GM23338 (cell line): ENCODE data around the gene KRTAP17-1. TPM values are rescaled to one million over a fixed set of nuclear protein-coding genes. Genes with fewer than 3 reads are reported as not detected.

ENCODE experiments used
- ATAC-seq: fragments of 200-7000 bp; cut with Tn5 transposase; 3 replicates; pipeline ENCODE4 v1.9.1; 2020
- DNase-seq: peaks from one replicate; pipeline ENCODE4 v3.0.0-alpha.2; 2015; ENCODE audit warnings: low spot score
- H2AFZ ChIP-seq: fragments of 200-600 bp; sonication (generic); 2 replicates; pipeline ENCODE4 v1.8.0; 2016; ENCODE audit warnings: antibody characterized with exemption, mild to moderate bottlenecking, moderate library complexity
- H3F3A ChIP-seq: fragments of 200-600 bp; sonication (generic); replicated peaks from 2 replicates; pipeline ENCODE4 v1.8.0; 2017; ENCODE audit warnings: antibody characterized with exemption, mixed run types, low read depth
- H3K27ac ChIP-seq: fragments of 200-600 bp; sonication (generic); 2 replicates; pipeline ENCODE4 v1.6.1; 2016; ENCODE audit warnings: low read depth
- H3K27me3 ChIP-seq: fragments of 200-600 bp; sonication (generic); 2 replicates; pipeline ENCODE4 v1.8.0; 2016; ENCODE audit warnings: mild to moderate bottlenecking, mixed run types, moderate library complexity; ENCODE audit not compliant: insufficient read depth
- H3K36me3 ChIP-seq: fragments of 200-600 bp; sonication (generic); 2 replicates; pipeline ENCODE4 v1.8.0; 2016; ENCODE audit warnings: mild to moderate bottlenecking; ENCODE audit not compliant: insufficient read depth
- H3K4me1 ChIP-seq: fragments of 200-600 bp; sonication (generic); 2 replicates; pipeline ENCODE4 v1.8.0; 2016; ENCODE audit warnings: mild to moderate bottlenecking, moderate library complexity; ENCODE audit not compliant: insufficient read depth
- H3K4me2 ChIP-seq: fragments of 200-600 bp; sonication (generic); 2 replicates; pipeline ENCODE4 v1.7.1; 2017; ENCODE audit warnings: mixed run types
- H3K4me3 ChIP-seq: fragments of 200-600 bp; sonication (generic); 2 replicates; pipeline ENCODE4 v1.6.1; 2016; ENCODE audit warnings: mixed run types
- H3K79me2 ChIP-seq: fragments of 200-600 bp; sonication (generic); replicated peaks from 2 replicates; pipeline ENCODE4 v1.8.0; 2017; ENCODE audit warnings: mild to moderate bottlenecking; ENCODE audit not compliant: insufficient read depth
- H3K9me2 ChIP-seq: fragments of 200-600 bp; sonication (generic); 2 replicates; pipeline ENCODE4 v1.8.0; 2017; ENCODE audit not compliant: insufficient read depth
- H4K20me1 ChIP-seq: fragments of 200-600 bp; sonication (generic); replicated peaks from 2 replicates; pipeline ENCODE4 v1.8.0; 2017; ENCODE audit warnings: mild to moderate bottlenecking; ENCODE audit not compliant: insufficient read depth
- H3K27ac Mint-ChIP-seq: 2 replicates; pipeline ENCODE4 v1.8.0; 2020; ENCODE audit warnings: inconsistent platforms, mild to moderate bottlenecking, moderate library complexity, mixed read lengths
- H3K27me3 Mint-ChIP-seq: 3 replicates; pipeline ENCODE4 v1.8.0; 2022; ENCODE audit warnings: low read depth, mild to moderate bottlenecking, moderate library complexity, mixed read lengths, inconsistent platforms; ENCODE audit not compliant: insufficient read depth, poor library complexity
- H3K36me3 Mint-ChIP-seq: 3 replicates; pipeline ENCODE4 v1.8.0; 2021; ENCODE audit warnings: low read depth, mild to moderate bottlenecking, inconsistent platforms, moderate library complexity, mixed read lengths
- H3K4me1 Mint-ChIP-seq: 3 replicates; pipeline ENCODE4 v1.8.0; 2020; ENCODE audit warnings: mild to moderate bottlenecking, inconsistent platforms, mixed read lengths
- H3K4me3 Mint-ChIP-seq: 3 replicates; pipeline ENCODE4 v1.8.0; 2021; ENCODE audit warnings: moderate library complexity, mild to moderate bottlenecking, inconsistent platforms, mixed read lengths
- H3K9me3 Mint-ChIP-seq: 3 replicates; pipeline ENCODE4 v1.8.0; 2020; ENCODE audit warnings: moderate library complexity, mild to moderate bottlenecking, inconsistent platforms, mixed read lengths
- CREB1 ChIP-seq: fragments of 250-450 bp; sonication (Bioruptor Pico); IDR thresholded peaks from 2 replicates; pipeline ENCODE4 v1.5.0; 2020; ENCODE audit warnings: low read depth, mild to moderate bottlenecking, moderate library complexity
- JUNB ChIP-seq: IDR thresholded peaks from one replicate; pipeline ENCODE4 v1.6.1; 2016; ENCODE audit warnings: antibody characterized with exemption; ENCODE audit not compliant: unreplicated experiment
- POLR2AphosphoS5 ChIP-seq: IDR thresholded peaks from 2 replicates; pipeline ENCODE4 v1.6.1; 2016; ENCODE audit warnings: antibody characterized with exemption, low read depth
- STAT1 ChIP-seq: IDR thresholded peaks from one replicate; pipeline ENCODE4 v1.6.1; 2016; ENCODE audit warnings: antibody characterized with exemption; ENCODE audit not compliant: unreplicated experiment
- ZNF114 ChIP-seq: fragments of 250-450 bp; sonication (Bioruptor Pico); IDR thresholded peaks from 2 replicates; pipeline ENCODE4 v1.5.0; 2020; ENCODE audit warnings: mild to moderate bottlenecking, moderate library complexity
- polyA plus RNA-seq: library from polyadenylated mRNA; unstranded; fragments of >200 nt; fragmentation: Nextera tagmentation; extraction: Ambion mirVana; gene quantifications from 2 replicates; pipeline ENCODE4 v1.2.1, GENCODE V29; 2016
- total RNA-seq: library from RNA; depleted of rRNA; stranded (reverse); fragments of >200 nt; shearing (Covaris generic); gene quantifications from 2 replicates; pipeline ENCODE4 v1.2.3, GENCODE V29; 2014
- TF ChIP-seq, protein P1 (sequence below): IDR thresholded peaks from one replicate; pipeline ENCODE4 v1.6.1; 2018; ENCODE audit warnings: antibody characterized with exemption; ENCODE audit not compliant: unreplicated experiment
- TF ChIP-seq, protein P2 (sequence below): fragments of 250-450 bp; sonication (Bioruptor Pico); IDR thresholded peaks from 2 replicates; pipeline ENCODE4 v1.5.0; 2020; ENCODE audit warnings: mild to moderate bottlenecking, moderate library complexity
- TF ChIP-seq, protein P3 (sequence below): IDR thresholded peaks from 2 replicates; pipeline ENCODE4 v1.6.1; 2016; ENCODE audit warnings: antibody characterized with exemption
- TF ChIP-seq, protein P4 (sequence below), 2 experiments: fragments of 200-600 bp in 1 of 2; sonication (generic) in 1 of 2; conservative IDR thresholded peaks; 2 replicates each; pipeline versions ENCODE4 v1.5.1 to v1.6.1; 2016 to 2017; ENCODE audit warnings: antibody characterized with exemption in 2 of 2, low read depth in 2 of 2, mild to moderate bottlenecking in 2 of 2, moderate library complexity in 1 of 2

Gene KRTAP17-1
- total and polyA plus RNA-seq, 2 experiments from 2014 or later, result not detected

DNA sequence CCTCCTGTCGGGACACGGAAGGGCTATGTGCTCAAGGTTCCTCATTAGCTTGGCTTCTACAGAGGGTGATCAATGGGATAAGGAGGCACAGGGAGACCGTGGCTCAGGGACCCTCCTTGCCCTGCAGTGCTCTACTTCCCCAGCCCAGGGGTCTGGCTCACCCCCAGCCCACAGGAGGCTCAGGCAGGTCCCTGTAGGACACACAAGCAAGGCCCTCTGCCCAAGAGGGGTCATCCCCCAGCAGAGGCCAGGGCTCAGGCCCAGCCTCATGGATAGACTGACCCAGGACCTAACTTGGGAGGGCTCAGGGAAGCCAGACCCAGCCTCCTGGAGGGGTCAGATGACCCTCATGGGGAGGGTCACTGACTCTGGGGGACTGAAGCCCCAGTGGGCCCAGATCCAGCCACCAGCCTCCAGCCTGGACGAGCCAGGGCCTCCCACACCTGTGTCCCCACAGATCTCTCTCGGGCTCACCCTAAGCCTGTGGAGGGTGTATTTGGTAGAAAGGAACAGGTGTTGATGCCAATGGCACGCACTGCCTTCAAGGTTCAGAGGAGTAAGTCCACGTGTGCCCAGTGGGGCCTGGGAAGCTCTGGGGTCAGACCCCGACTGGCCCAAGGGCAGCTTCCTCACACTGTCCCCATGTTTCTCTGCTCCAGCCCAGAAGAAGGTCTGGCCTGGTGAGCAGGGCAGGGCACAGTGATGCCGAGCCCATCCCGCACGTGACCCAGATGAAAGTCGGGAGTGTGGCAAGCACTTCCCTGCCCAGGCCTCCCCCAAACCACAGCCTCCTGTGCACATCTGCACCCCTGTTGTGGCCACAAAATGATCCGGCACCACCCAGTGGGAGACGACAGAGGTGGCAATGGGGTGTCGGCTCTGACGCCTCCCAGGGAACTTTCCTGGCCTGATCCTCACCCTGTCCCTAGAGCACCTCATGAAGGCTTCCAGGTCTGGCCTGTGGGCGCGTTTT is 10.9 kb upstream of the KRTAP17-1 start:
- Mint-ChIP-seq H3K27me3 (peaks cover 11% of the 10 kb centered on the region), H3K27ac (no peak overlapping the region), H3K36me3 (no peaks in the 10 kb centered on the region), H3K4me3 (no peak overlapping the region), H3K4me1 (no peaks in the 10 kb centered on the region; the same call in 2 of the 3 replicates), H3K9me3 (no peaks in the 10 kb centered on the region; the same call in 2 of the 3 replicates)
- H3F3A ChIP-seq, result no peaks in the 10 kb centered on the region
- no peaks in the 10 kb centered on the region for H3K9me2 ChIP-seq
- DNase-seq (no peak), ATAC-seq (no peak)
- no peaks in the 10 kb centered on the region for H4K20me1 ChIP-seq
- H3K4me1 ChIP-seq, result no peaks in the 10 kb centered on the region
- H3K4me2 ChIP-seq, result no peak overlapping the region
- no peaks in the 10 kb centered on the region for H3K27me3 ChIP-seq
- no peak overlapping the region for H2AFZ ChIP-seq
- no peak overlapping the region for H3K27ac ChIP-seq
- H3K36me3 ChIP-seq, result no peaks in the 10 kb centered on the region
- TF ChIP-seq CREB1 (CRISPR knock-in tag), result no peak
- TF ChIP-seq, protein P1, sequence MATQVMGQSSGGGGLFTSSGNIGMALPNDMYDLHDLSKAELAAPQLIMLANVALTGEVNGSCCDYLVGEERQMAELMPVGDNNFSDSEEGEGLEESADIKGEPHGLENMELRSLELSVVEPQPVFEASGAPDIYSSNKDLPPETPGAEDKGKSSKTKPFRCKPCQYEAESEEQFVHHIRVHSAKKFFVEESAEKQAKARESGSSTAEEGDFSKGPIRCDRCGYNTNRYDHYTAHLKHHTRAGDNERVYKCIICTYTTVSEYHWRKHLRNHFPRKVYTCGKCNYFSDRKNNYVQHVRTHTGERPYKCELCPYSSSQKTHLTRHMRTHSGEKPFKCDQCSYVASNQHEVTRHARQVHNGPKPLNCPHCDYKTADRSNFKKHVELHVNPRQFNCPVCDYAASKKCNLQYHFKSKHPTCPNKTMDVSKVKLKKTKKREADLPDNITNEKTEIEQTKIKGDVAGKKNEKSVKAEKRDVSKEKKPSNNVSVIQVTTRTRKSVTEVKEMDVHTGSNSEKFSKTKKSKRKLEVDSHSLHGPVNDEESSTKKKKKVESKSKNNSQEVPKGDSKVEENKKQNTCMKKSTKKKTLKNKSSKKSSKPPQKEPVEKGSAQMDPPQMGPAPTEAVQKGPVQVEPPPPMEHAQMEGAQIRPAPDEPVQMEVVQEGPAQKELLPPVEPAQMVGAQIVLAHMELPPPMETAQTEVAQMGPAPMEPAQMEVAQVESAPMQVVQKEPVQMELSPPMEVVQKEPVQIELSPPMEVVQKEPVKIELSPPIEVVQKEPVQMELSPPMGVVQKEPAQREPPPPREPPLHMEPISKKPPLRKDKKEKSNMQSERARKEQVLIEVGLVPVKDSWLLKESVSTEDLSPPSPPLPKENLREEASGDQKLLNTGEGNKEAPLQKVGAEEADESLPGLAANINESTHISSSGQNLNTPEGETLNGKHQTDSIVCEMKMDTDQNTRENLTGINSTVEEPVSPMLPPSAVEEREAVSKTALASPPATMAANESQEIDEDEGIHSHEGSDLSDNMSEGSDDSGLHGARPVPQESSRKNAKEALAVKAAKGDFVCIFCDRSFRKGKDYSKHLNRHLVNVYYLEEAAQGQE, result no peak
- no peak for TF ChIP-seq ZNF114 (CRISPR knock-in tag)
- TF ChIP-seq, protein P2, sequence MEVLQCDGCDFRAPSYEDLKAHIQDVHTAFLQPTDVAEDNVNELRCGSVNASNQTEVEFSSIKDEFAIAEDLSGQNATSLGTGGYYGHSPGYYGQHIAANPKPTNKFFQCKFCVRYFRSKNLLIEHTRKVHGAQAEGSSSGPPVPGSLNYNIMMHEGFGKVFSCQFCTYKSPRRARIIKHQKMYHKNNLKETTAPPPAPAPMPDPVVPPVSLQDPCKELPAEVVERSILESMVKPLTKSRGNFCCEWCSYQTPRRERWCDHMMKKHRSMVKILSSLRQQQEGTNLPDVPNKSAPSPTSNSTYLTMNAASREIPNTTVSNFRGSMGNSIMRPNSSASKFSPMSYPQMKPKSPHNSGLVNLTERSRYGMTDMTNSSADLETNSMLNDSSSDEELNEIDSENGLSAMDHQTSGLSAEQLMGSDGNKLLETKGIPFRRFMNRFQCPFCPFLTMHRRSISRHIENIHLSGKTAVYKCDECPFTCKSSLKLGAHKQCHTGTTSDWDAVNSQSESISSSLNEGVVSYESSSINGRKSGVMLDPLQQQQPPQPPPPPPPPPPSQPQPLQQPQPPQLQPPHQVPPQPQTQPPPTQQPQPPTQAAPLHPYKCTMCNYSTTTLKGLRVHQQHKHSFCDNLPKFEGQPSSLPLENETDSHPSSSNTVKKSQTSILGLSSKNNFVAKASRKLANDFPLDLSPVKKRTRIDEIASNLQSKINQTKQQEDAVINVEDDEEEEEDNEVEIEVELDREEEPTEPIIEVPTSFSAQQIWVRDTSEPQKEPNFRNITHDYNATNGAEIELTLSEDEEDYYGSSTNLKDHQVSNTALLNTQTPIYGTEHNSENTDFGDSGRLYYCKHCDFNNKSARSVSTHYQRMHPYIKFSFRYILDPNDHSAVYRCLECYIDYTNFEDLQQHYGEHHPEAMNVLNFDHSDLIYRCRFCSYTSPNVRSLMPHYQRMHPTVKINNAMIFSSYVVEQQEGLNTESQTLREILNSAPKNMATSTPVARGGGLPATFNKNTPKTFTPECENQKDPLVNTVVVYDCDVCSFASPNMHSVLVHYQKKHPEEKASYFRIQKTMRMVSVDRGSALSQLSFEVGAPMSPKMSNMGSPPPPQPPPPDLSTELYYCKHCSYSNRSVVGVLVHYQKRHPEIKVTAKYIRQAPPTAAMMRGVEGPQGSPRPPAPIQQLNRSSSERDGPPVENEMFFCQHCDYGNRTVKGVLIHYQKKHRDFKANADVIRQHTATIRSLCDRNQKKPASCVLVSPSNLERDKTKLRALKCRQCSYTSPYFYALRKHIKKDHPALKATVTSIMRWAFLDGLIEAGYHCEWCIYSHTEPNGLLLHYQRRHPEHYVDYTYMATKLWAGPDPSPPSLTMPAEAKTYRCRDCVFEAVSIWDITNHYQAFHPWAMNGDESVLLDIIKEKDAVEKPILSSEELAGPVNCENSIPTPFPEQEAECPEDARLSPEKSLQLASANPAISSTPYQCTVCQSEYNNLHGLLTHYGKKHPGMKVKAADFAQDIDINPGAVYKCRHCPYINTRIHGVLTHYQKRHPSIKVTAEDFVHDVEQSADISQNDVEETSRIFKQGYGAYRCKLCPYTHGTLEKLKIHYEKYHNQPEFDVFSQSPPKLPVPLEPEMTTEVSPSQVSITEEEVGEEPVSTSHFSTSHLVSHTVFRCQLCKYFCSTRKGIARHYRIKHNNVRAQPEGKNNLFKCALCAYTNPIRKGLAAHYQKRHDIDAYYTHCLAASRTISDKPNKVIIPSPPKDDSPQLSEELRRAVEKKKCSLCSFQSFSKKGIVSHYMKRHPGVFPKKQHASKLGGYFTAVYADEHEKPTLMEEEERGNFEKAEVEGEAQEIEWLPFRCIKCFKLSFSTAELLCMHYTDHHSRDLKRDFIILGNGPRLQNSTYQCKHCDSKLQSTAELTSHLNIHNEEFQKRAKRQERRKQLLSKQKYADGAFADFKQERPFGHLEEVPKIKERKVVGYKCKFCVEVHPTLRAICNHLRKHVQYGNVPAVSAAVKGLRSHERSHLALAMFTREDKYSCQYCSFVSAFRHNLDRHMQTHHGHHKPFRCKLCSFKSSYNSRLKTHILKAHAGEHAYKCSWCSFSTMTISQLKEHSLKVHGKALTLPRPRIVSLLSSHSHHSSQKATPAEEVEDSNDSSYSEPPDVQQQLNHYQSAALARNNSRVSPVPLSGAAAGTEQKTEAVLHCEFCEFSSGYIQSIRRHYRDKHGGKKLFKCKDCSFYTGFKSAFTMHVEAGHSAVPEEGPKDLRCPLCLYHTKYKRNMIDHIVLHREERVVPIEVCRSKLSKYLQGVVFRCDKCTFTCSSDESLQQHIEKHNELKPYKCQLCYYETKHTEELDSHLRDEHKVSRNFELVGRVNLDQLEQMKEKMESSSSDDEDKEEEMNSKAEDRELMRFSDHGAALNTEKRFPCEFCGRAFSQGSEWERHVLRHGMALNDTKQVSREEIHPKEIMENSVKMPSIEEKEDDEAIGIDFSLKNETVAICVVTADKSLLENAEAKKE (CRISPR knock-in tag), result no peak
- TF ChIP-seq, protein P3, sequence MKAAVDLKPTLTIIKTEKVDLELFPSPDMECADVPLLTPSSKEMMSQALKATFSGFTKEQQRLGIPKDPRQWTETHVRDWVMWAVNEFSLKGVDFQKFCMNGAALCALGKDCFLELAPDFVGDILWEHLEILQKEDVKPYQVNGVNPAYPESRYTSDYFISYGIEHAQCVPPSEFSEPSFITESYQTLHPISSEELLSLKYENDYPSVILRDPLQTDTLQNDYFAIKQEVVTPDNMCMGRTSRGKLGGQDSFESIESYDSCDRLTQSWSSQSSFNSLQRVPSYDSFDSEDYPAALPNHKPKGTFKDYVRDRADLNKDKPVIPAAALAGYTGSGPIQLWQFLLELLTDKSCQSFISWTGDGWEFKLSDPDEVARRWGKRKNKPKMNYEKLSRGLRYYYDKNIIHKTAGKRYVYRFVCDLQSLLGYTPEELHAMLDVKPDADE, result no peak
- no peak for TF ChIP-seq STAT1
- TF ChIP-seq JUNB, result no peak
- TF ChIP-seq, protein P4, sequence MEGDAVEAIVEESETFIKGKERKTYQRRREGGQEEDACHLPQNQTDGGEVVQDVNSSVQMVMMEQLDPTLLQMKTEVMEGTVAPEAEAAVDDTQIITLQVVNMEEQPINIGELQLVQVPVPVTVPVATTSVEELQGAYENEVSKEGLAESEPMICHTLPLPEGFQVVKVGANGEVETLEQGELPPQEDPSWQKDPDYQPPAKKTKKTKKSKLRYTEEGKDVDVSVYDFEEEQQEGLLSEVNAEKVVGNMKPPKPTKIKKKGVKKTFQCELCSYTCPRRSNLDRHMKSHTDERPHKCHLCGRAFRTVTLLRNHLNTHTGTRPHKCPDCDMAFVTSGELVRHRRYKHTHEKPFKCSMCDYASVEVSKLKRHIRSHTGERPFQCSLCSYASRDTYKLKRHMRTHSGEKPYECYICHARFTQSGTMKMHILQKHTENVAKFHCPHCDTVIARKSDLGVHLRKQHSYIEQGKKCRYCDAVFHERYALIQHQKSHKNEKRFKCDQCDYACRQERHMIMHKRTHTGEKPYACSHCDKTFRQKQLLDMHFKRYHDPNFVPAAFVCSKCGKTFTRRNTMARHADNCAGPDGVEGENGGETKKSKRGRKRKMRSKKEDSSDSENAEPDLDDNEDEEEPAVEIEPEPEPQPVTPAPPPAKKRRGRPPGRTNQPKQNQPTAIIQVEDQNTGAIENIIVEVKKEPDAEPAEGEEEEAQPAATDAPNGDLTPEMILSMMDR (conservative IDR thresholded peaks at IDR 0.05; ENCODE audit: low read depth in 2 of 2), result no peak; a peak in 1 of 4 replicates
- no peak for TF ChIP-seq POLR2AphosphoS5
- H3K79me2 ChIP-seq, result no peaks in the 10 kb centered on the region
- H3K4me3 ChIP-seq, result no peak overlapping the region
